Neuronal stem cell (in vitro differentiated cells): ENCODE results near the gene SNX33.

Source experiments
- DNase-seq: peaks from one replicate; pipeline ENCODE4 v3.0.0-alpha.2; 2013; ENCODE audit warnings: low spot score
- H2AFZ ChIP-seq: one replicate; pipeline ENCODE4 v1.6.1; 2013; ENCODE audit warnings: mild to moderate bottlenecking, low read length, inconsistent platforms
- H2AK5ac ChIP-seq: 2 replicates; pipeline ENCODE4 v1.6.1; 2013; ENCODE audit warnings: low read depth, mild to moderate bottlenecking, inconsistent platforms, low read length, moderate library complexity, mixed read lengths
- H2BK120ac ChIP-seq: 2 replicates; pipeline ENCODE4 v1.6.1; 2013; ENCODE audit warnings: low read depth, mild to moderate bottlenecking, inconsistent platforms, low read length, moderate library complexity, mixed read lengths
- H2BK12ac ChIP-seq: one replicate; pipeline ENCODE4 v1.6.1; 2013; ENCODE audit warnings: low read length, inconsistent platforms
- H2BK15ac ChIP-seq: 2 replicates; pipeline ENCODE4 v1.6.1; 2013; ENCODE audit warnings: mild to moderate bottlenecking, low read length, inconsistent platforms, mixed read lengths
- H2BK5ac ChIP-seq: one replicate; pipeline ENCODE4 v1.6.1; 2013; ENCODE audit warnings: inconsistent platforms, mild to moderate bottlenecking, low read length, moderate library complexity
- H3K14ac ChIP-seq: one replicate; pipeline ENCODE4 v1.6.1; 2013; ENCODE audit warnings: low read length, inconsistent platforms
- H3K18ac ChIP-seq: 2 replicates; pipeline ENCODE4 v1.6.1; 2013; ENCODE audit warnings: low read length, inconsistent platforms
- H3K23ac ChIP-seq: 2 replicates; pipeline ENCODE4 v1.6.1; 2013; ENCODE audit warnings: low read depth, mild to moderate bottlenecking, mixed read lengths, low read length, inconsistent platforms; ENCODE audit not compliant: poor library complexity
- H3K27ac ChIP-seq: replicated peaks from 3 replicates; pipeline ENCODE4 v1.5.1; 2013; ENCODE audit warnings: low read length, inconsistent platforms
- H3K27me3 ChIP-seq, 3 experiments: 2 replicates each; pipeline ENCODE4 v1.6.1; 2013; ENCODE audit warnings: low read length in 3 of 3, mild to moderate bottlenecking in 2 of 3, inconsistent platforms in 1 of 3, low read depth in 1 of 3, mixed read lengths in 1 of 3, moderate library complexity in 1 of 3; ENCODE audit not compliant: control insufficient read depth in 3 of 3, insufficient read depth in 3 of 3
- H3K36me3 ChIP-seq, 2 donors: replicated peaks in 1 of 2; 2 replicates each; pipeline ENCODE4 v1.6.1; 2013; ENCODE audit warnings: low read length in 2 of 2; ENCODE audit not compliant: control insufficient read depth in 2 of 2, insufficient read depth in 2 of 2
- H3K4ac ChIP-seq: 2 replicates; pipeline ENCODE4 v1.6.1; 2013; ENCODE audit warnings: inconsistent platforms, mild to moderate bottlenecking, low read length, moderate library complexity
- H3K4me1 ChIP-seq, 2 donors: 1 replicate in 1 of 2; 2 replicates in 1 of 2; pipeline ENCODE4 v1.6.1; 2013; ENCODE audit warnings: low read length in 2 of 2, low read depth in 1 of 2; ENCODE audit not compliant: control insufficient read depth in 2 of 2, insufficient read depth in 1 of 2
- H3K4me2 ChIP-seq: one replicate; pipeline ENCODE4 v1.6.1; 2013; ENCODE audit warnings: mild to moderate bottlenecking, low read length, inconsistent platforms; ENCODE audit not compliant: insufficient read depth, poor library complexity, severe bottlenecking
- H3K4me3 ChIP-seq, 2 donors: 2 replicates each; pipeline ENCODE4 v1.5.1; 2013; ENCODE audit warnings: low read length in 2 of 2, mild to moderate bottlenecking in 2 of 2, inconsistent platforms in 1 of 2, moderate library complexity in 1 of 2
- H3K79me1 ChIP-seq: one replicate; pipeline ENCODE4 v1.6.1; 2013; ENCODE audit warnings: low read depth, mild to moderate bottlenecking, inconsistent platforms, low read length, moderate library complexity
- H3K9ac ChIP-seq: one replicate; pipeline ENCODE4 v1.6.1; 2013; ENCODE audit warnings: mild to moderate bottlenecking, low read depth, low read length, inconsistent platforms; ENCODE audit not compliant: poor library complexity
- H3K9me3 ChIP-seq, 2 donors: replicated peaks in 1 of 2; 2 replicates each; pipeline versions ENCODE3 to v1.6.1; 2013; ENCODE audit warnings: low read length in 2 of 2, mild to moderate bottlenecking in 2 of 2, inconsistent platforms in 1 of 2, low read depth in 1 of 2, mixed read lengths in 1 of 2, moderate library complexity in 1 of 2; ENCODE audit not compliant: control insufficient read depth in 2 of 2, insufficient read depth in 1 of 2
- H4K8ac ChIP-seq: one replicate; pipeline ENCODE4 v1.6.1; 2013; ENCODE audit warnings: low read depth, mild to moderate bottlenecking, inconsistent platforms, low read length, moderate library complexity
- H4K91ac ChIP-seq: one replicate; pipeline ENCODE4 v1.6.1; 2013; ENCODE audit warnings: low read length, low read depth, mild to moderate bottlenecking, inconsistent platforms; ENCODE audit not compliant: poor library complexity
- WGBS, 2 donors: extraction: QIAGEN DNeasy Blood & Tissue Kit; methylation state at CpG; one replicate each; pipeline ENCODE4 v1.1.7; 2013; ENCODE audit warnings: missing lambda C conversion rate in 2 of 2, mixed read lengths in 1 of 2; ENCODE audit not compliant: insufficient read length in 2 of 2, insufficient replicate concordance in 1 of 2; ENCODE audit errors: extremely low coverage in 2 of 2; 5-methylcytosine and 5-hydroxymethylcytosine counted together

SNX33 gene

DNA sequence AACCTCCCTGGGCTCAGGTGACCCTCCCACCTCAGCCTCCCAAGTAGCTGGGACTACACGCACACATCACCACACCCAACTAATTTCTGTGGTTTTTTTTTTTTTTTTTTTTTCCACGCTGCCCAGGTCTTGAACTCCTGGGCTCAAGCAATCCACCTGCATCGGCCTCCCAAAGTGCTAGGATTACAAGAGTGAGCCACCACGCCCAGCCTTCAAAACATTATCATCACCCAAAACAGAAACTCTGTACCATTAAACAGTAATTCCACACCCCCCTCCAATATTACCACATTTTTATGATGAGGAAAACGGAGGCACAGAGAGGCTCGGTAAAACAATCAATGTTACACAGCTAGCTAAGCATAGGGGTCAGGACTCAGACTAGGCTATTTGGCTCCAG, 11.7 kb upstream of the SNX33 start:
- Histone ChIP-seq H2BK120ac (no peak overlapping the region), H3K9ac (no peak overlapping the region), H3K79me1 (peaks cover 6% of the 10 kb centered on the region), H3K4me1 (peaks cover 4 to 7% of the 10 kb centered on the region in 2 donors), H2BK12ac (no peak overlapping the region), H3K18ac (no peak overlapping the region), H3K14ac (no peak overlapping the region), H3K36me3 (peaks cover 0 to 16% of the 10 kb centered on the region in 2 donors), H3K9me3 (no peaks in the 10 kb centered on the region), H3K4me2 (no peak overlapping the region), H3K4me3 (no peak overlapping the region), H2BK5ac (no peak overlapping the region), H3K4ac (no peak overlapping the region), H3K27me3 (no peaks in the 10 kb centered on the region), H3K23ac (no peak overlapping the region), H2BK15ac (no peak overlapping the region), H4K8ac (no peak overlapping the region), H3K27ac (no peak overlapping the region), H2AK5ac (no peak overlapping the region), H2AFZ (no peak overlapping the region), H4K91ac (no peak overlapping the region)
- no peak for DNase-seq
- no CpG with 5 or more reads among the region's 6 CpGs for WGBS, 2 donors

DNA sequence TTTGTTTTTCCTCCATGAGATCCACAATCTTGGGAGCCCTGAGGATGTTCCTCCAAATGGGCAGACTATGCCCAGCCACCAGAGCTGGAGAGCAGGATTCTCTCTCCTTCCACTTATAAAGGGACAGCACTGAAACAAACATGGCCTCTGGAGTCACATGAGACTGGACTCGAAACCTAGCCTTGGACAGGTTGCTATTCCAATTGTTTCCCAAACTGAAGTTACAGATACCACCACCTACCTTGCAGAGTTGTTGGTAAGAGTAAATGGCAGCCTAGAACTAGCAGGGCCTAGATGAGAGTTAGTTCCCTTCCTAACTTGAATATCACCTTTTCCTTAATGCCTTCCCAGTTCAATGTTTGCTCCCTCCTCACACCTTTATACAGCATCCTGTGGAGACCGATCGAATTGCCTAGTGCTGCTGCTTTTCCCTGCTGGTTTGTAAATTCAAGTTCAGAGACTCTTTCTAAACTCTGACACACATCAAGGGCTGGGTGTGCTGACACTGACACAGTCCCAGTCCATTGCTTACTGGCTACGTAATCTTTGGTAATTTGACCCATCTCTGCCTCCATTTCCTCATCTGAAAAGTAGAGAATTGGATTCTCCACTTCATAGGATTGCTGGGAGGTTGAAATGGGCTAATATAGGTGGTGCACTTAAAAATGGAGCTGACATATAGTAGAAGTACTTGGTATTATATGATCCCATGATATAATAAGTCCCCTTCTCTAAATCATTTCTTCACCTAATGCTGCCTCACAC, 10.3 kb upstream of the SNX33 start:
- no peak overlapping the region for H4K8ac ChIP-seq
- no peak overlapping the region for H3K23ac ChIP-seq
- no peak overlapping the region for H2BK12ac ChIP-seq
- no peak overlapping the region for H2AK5ac ChIP-seq
- no peak overlapping the region for H3K4ac ChIP-seq
- H3K4me2 ChIP-seq: no peak overlapping the region
- H2BK15ac ChIP-seq: no peak overlapping the region
- H3K9ac ChIP-seq: no peak overlapping the region
- WGBS, 2 donors: no CpG with 5 or more reads among the region's 4 CpGs
- H3K14ac ChIP-seq: no peak overlapping the region
- no peak overlapping the region for H2BK120ac ChIP-seq
- no peak overlapping the region for H3K18ac ChIP-seq
- no peaks in the 10 kb centered on the region for H3K27me3 ChIP-seq
- H2BK5ac ChIP-seq: no peak overlapping the region
- no peak overlapping the region for H2AFZ ChIP-seq
- H3K27ac ChIP-seq: no peak overlapping the region
- H3K79me1 ChIP-seq: peaks cover 6% of the 10 kb centered on the region
- peaks cover 0 to 16% of the 10 kb centered on the region in 2 donors for H3K36me3 ChIP-seq
- H3K9me3 ChIP-seq: no peaks in the 10 kb centered on the region
- H4K91ac ChIP-seq: no peak overlapping the region
- H3K4me3 ChIP-seq: no peak overlapping the region
- H3K4me1 ChIP-seq: peaks cover 4 to 7% of the 10 kb centered on the region in 2 donors
- no peak for DNase-seq

DNA sequence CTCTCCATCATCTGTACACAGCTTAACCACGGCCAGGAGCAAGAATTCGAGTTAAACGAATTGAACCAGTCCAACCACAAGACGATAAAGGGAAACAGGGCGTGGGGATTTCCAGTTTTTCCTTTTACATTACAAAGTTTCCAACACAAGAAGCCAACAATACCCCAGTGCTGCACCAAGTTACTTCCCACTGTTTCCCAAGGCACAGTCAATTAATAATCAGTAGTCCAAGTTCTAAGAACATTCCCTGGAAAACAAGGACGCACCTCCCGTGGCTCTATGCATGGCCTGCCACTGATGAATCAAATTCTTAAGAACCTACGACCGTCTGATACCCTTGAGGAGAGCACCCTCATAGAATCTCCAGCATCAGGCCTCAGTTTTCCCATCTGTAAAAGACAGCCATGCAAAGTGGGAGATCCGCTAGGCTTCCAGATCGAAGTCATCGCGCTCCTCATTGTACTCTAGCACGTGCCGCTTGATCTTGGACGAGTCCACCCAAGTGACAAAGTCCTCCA, 8.5 kb upstream of the SNX33 start:
- no peak overlapping the region for H3K27ac ChIP-seq
- H3K23ac ChIP-seq: peak overlapping the region; percentile 98
- peak overlapping the region; percentile 100 for H3K14ac ChIP-seq
- no peak overlapping the region for H2BK120ac ChIP-seq
- peak overlapping the region; percentile 98 to 100 for H3K4me3 ChIP-seq
- peaks cover 6% of the 10 kb centered on the region for H3K79me1 ChIP-seq
- H3K4me1 ChIP-seq: peaks cover 4 to 7% of the 10 kb centered on the region in 2 donors
- WGBS, 2 donors: no CpG with 5 or more reads among the region's 16 CpGs
- no peaks in the 10 kb centered on the region for H3K27me3 ChIP-seq
- no peak for DNase-seq
- peak overlapping the region; percentile 91 for H2BK5ac ChIP-seq
- peak overlapping the region; percentile 33 for H2BK12ac ChIP-seq
- peak overlapping the region; percentile 91 for H2BK15ac ChIP-seq
- H3K9ac ChIP-seq: peak overlapping the region; percentile 100
- H2AFZ ChIP-seq: peak overlapping the region; percentile 99
- H3K4ac ChIP-seq: peak overlapping the region; percentile 97
- H3K18ac ChIP-seq: peak overlapping the region; percentile 100
- peaks cover 0 to 16% of the 10 kb centered on the region in 2 donors for H3K36me3 ChIP-seq
- H3K4me2 ChIP-seq: peak overlapping the region; percentile 78
- H4K8ac ChIP-seq: peak overlapping the region; percentile 88
- H4K91ac ChIP-seq: peak overlapping the region; percentile 96
- H2AK5ac ChIP-seq: peak overlapping the region; percentile 99
- no peaks in the 10 kb centered on the region for H3K9me3 ChIP-seq

DNA sequence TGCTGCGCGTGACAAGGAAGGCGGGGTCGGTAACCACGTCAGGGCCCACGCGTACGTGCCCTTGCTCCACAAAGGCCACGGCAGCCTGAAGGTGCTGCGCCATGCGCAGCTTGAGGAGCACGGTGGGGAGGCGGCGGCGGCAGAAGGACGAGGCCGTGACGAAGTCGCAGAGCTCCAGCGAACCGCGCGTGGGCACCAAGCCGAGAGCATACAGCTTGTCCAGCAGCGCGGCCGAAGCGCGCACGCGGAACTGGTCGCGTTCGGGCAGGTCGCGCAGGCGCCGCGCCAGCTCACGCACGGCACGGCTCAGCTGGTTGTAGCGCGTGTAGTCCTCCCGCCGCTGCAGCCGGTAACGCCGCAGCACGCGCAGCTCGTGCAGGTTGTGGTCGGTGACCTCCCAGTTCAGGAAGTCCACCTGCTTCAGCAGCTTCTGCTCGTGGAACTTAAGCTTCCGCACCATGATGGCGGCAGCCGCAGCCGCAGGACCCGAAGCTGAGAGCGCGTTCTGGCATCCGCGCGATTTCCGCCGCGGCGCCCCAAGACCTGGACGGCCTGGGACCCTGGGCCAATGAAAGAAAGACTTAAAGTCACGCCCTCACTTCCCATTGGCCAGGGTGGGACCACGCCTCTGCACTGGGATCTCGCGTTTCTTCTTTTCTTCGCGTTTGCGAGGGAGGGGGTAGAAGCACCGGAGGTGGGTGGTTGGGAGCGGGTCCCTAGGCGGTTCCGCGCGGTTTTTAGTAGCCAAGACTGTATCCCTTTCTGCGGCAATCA, 7.8 kb upstream of the SNX33 start, which contains the start of gene IMP3:
Gene IMP3, minus strand, starts transcription at position 516 of the 774 bp plus-strand sequence. Its CDS starts 56 bp downstream, at position 460.
- Histone ChIP-seq H4K91ac (peak within 1 kb of the TSS; percentile 96), H2BK12ac (peak within 1 kb of the TSS; percentile 33), H3K23ac (peak within 1 kb of the TSS; percentile 98), H2BK120ac (no peak within 1 kb of the TSS), H3K4me1 (peaks cover 4 to 7% of the 10 kb centered on the region in 2 donors), H3K4me3 (peak within 1 kb of the TSS; percentile 98 to 100), H4K8ac (peak within 1 kb of the TSS; percentile 88), H3K9ac (peak within 1 kb of the TSS; percentile 100), H2BK15ac (peak within 1 kb of the TSS; percentile 91), H3K9me3 (no peaks in the 10 kb centered on the region), H3K4me2 (peak within 1 kb of the TSS; percentile 91), H2AK5ac (peak within 1 kb of the TSS; percentile 99), H3K27me3 (no peaks in the 10 kb centered on the region), H3K18ac (peak within 1 kb of the TSS; percentile 100), H3K79me1 (peaks cover 6% of the 10 kb centered on the region), H3K14ac (peak within 1 kb of the TSS; percentile 100), H3K4ac (peak within 1 kb of the TSS; percentile 97), H2AFZ (peak within 1 kb of the TSS; percentile 99), H3K36me3 (peaks cover 0 to 16% of the 10 kb centered on the region in 2 donors), H3K27ac (peak within 1 kb of the TSS; percentile 95), H2BK5ac (peak within 1 kb of the TSS; percentile 91)
- WGBS, 2 donors: no CpG with 5 or more reads among the region's 83 CpGs
- DNase-seq: peak; percentile 95
